ENCODE measurements around the gene PROK1. TPM values are rescaled to one million over a fixed set of nuclear protein-coding genes. Genes with fewer than 3 reads are reported as not detected.

Gene PROK1
- polyA plus RNA-seq, 2 of the 4 experiments (the other 2 are of a cell fraction): not detected

DNA sequence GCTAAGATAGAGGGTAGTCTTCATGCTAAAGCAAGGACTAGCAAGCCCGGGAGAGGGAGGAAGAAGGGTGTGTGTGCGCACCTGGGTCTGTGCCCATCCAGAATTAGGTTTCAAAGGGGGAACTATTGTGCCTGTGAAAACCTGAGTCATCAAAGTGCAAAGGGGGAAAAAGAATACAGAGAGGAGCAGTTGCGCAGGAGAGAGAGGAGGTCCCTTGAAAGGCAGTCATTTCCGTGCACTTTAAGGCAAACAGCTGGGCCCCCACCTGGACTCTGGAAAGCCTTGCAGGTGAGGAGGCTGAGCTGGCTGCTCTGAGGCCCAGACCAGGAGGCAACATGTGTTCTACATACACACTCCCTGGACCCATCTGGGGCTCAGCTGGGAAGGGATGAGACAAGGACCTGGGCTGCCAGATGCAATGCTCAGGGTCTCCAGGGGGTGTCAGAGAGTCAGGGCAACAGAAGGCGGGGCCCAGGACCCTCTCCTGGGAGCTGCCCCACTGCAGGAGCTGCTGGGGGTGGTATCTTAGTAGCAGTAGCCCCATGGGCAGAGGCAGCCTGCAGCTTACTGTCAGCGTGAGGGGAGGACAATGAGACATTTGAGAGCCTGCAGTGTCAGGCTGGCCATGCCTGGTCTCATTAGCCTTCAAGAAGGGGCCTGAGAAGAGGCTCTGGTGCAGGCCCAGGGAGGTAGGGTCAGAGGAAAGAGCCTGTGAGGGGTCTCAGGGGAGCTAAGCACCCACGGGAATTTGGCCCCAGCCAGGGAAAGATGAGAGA, 14.3 kb downstream of the PROK1 start:
- peaks cover 29% of the 10 kb centered on the region for H3K4me1 ChIP-seq
- ChIA-PET CTCF (interaction anchor here (0.9 to 23.9 kb wide), 10 partner anchors 11 to 268 kb away, joined by 3 to 338 read pairs (median 6); partner anchors contain the start of genes KCNC4 and LAMTOR5), POLR2A (no interaction called here)
- FAIRE-seq: no peak
- no peak overlapping the region for H3K4me3 ChIP-seq
- H3K4me2 ChIP-seq: peak overlapping the region; percentile 67
- no peaks in the 10 kb centered on the region for H3K9me3 ChIP-seq
- H3K27ac ChIP-seq: peak overlapping the region; percentile 66 to 79
- TF ChIP-seq GATA3 (IDR thresholded peaks at IDR 0.05; ENCODE audit: borderline replicate concordance) (no peak), MAFK (IDR thresholded peaks at IDR 0.05; ENCODE audit: partially characterized antibody) (peak; percentile 18), RNF2 (IDR thresholded peaks at IDR 0.05; ENCODE audit: borderline replicate concordance, low read depth) (no peak)
- TF ChIP-seq, protein P1, sequence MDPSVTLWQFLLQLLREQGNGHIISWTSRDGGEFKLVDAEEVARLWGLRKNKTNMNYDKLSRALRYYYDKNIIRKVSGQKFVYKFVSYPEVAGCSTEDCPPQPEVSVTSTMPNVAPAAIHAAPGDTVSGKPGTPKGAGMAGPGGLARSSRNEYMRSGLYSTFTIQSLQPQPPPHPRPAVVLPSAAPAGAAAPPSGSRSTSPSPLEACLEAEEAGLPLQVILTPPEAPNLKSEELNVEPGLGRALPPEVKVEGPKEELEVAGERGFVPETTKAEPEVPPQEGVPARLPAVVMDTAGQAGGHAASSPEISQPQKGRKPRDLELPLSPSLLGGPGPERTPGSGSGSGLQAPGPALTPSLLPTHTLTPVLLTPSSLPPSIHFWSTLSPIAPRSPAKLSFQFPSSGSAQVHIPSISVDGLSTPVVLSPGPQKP (IDR thresholded peaks at IDR 0.05; ENCODE audit: low read depth, low read length): no peak
- no peak for DNase-seq (ENCODE audit: low read depth in 1 of 2, low spot score in 1 of 2)
- WGBS (ENCODE audit: missing lambda C conversion rate): 65% methylated on average over 6 of the region's 7 CpGs
- peak in 1 of 2 experiments; percentile 33; a peak in 3 of 6 replicates for ATAC-seq

DNA sequence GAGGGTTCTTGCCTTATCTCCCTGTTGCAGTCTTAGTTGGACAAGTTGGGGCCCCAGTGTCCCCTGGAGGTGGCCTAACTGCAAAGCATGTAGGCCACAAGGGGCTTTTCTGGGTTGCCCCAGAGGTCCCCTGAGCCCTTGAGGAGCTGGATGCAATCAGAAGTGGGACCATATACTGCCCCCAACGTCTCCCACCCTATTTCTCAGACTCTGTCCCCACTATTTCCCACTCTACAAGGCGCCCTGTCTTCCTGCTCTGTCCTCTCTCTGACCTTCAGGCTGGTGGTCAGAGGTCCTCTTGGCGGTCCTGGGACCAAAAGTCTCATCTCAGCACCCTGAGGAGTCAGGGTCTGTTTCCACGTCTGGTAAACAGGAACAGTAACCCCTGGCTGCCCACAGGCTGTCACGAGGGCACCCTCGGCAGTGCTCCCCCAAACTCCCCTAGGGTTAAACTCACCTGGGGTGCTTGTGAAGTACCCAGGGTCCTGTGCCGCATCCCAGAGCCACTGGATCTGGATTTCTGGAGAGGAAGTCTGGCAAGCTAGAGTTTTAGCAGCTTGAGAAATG, 14.9 kb downstream of the PROK1 start:
- no peak for FAIRE-seq
- ATAC-seq: no peak
- POLR2A ChIA-PET: no interaction called here

DNA sequence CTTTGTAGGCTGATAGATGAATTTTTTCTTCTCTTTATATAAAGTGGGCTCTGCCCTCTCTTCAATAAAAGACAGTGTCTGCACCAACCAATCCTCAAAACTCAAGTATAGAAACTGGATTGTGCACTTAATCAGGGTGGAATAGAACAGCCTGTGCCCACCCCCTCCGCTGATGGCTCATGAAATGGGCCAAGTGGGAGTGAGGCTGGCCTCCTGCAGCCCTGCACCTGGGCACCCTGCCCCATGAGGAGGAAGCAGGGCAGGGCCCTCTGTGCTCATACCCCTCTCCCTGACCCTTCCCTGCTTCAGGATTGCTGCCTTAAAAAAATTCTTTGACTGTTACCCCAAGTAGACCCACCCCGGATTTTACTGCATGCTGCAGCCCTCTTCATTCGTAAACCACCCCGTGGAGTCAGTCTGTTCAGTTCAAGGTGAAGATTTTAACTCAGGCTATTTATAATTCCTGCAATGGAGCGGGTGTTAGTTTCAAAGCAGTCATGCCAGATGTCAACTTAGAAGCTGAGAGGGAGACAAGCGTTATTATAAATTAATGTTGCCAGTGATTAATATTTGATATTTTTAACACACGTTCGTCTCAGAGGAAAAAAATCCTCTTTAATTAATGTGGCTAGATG, 15.8 kb downstream of the PROK1 start:
- Histone ChIP-seq H3K9me3 (no peaks in the 10 kb centered on the region), H3K4me3 (no peak overlapping the region), H3K4me2 (no peak overlapping the region), H3K27ac (0 out of 6 replicates have a peak overlapping the region, but pooled peaks of 1 of the 2 experiments have one; percentile 16), H3K4me1 (peaks cover 29% of the 10 kb centered on the region)
- ChIA-PET POLR2A (no interaction called here), CTCF (interaction anchor here (0.6 to 23.9 kb wide), 6 partner anchors 12 to 270 kb away, joined by 3 to 338 read pairs (median 145); partner anchors contain the start of genes KCNC4 and LAMTOR5)
- DNase-seq (ENCODE audit: low read depth in 1 of 2, low spot score in 1 of 2): no peak
- no peak for FAIRE-seq
- no peak for ATAC-seq
- WGBS (ENCODE audit: missing lambda C conversion rate): 79% methylated on average over 7 of the region's 8 CpGs
- TF ChIP-seq HOXB5 (CRISPR knock-in tag; IDR thresholded peaks at IDR 0.05) (no peak), MAZ (IDR thresholded peaks at IDR 0.05; ENCODE audit: borderline replicate concordance, low read depth, low read length) (no peak), RCOR1 (IDR thresholded peaks at IDR 0.05; ENCODE audit: low read depth, low read length) (no peak), NPAS2 (CRISPR knock-in tag; IDR thresholded peaks at IDR 0.05; ENCODE audit: borderline replicate concordance) (no peak), ZFP36 (IDR thresholded peaks at IDR 0.05; ENCODE audit: borderline replicate concordance, partially characterized antibody) (no peak), GATA3 (IDR thresholded peaks at IDR 0.05; ENCODE audit: borderline replicate concordance) (no peak)

More for the DNA sequence above, 14.9 kb downstream of the PROK1 start:
- 84% methylated on average over 4 of the region's 7 CpGs for WGBS (ENCODE audit: missing lambda C conversion rate)
- CTCF ChIA-PET: interaction anchor here (0.6 to 23.9 kb wide), 9 partner anchors 11 to 269 kb away, joined by 3 to 338 read pairs (median 4); partner anchors contain the start of genes KCNC4 and LAMTOR5
- TF ChIP-seq NFE2L2 (conservative IDR thresholded peaks at IDR 0.05; ENCODE audit: low read length) (no peak), EP300 (IDR thresholded peaks at IDR 0.05) (no peak), CEBPB (IDR thresholded peaks at IDR 0.05) (no peak), HOXA7 (CRISPR knock-in tag; IDR thresholded peaks at IDR 0.05) (no peak), RFX5 (IDR thresholded peaks at IDR 0.05) (no peak), HOXB13 (CRISPR knock-in tag; IDR thresholded peaks at IDR 0.05; ENCODE audit: low read depth) (no peak), FOXS1 (CRISPR knock-in tag; IDR thresholded peaks at IDR 0.05) (no peak), FOSL2 (IDR thresholded peaks at IDR 0.05) (no peak), FOSL2 (CRISPR knock-in tag; IDR thresholded peaks at IDR 0.05) (no peak), JUN (IDR thresholded peaks at IDR 0.05) (no peak)
- TF ChIP-seq, protein P2, sequence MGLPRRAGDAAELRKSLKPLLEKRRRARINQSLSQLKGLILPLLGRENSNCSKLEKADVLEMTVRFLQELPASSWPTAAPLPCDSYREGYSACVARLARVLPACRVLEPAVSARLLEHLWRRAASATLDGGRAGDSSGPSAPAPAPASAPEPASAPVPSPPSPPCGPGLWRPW (IDR thresholded peaks at IDR 0.05): no peak
- TF ChIP-seq, protein P3, sequence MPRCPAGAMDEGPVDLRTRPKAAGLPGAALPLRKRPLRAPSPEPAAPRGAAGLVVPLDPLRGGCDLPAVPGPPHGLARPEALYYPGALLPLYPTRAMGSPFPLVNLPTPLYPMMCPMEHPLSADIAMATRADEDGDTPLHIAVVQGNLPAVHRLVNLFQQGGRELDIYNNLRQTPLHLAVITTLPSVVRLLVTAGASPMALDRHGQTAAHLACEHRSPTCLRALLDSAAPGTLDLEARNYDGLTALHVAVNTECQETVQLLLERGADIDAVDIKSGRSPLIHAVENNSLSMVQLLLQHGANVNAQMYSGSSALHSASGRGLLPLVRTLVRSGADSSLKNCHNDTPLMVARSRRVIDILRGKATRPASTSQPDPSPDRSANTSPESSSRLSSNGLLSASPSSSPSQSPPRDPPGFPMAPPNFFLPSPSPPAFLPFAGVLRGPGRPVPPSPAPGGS (IDR thresholded peaks at IDR 0.05): no peak
- Histone ChIP-seq H3K27ac (peak overlapping the region; percentile 66 to 79; a peak in 4 of 6 replicates), H3K9me3 (no peaks in the 10 kb centered on the region), H3K4me2 (no peak overlapping the region), H3K4me3 (no peak overlapping the region), H3K4me1 (peaks cover 29% of the 10 kb centered on the region)
- no peak for DNase-seq (ENCODE audit: low read depth in 1 of 2, low spot score in 1 of 2)
